GM18867 (cell line): Measurements from ENCODE around the gene PRKCB.

ENCODE experiments used
- ATAC-seq: cut with Tn5 transposase; IDR thresholded peaks from one replicate; pipeline ENCODE4 v1.9.1; 2021; ENCODE audit warnings: mild to moderate bottlenecking, moderate library complexity; ENCODE audit not compliant: unreplicated experiment

The PRKCB gene

DNA sequence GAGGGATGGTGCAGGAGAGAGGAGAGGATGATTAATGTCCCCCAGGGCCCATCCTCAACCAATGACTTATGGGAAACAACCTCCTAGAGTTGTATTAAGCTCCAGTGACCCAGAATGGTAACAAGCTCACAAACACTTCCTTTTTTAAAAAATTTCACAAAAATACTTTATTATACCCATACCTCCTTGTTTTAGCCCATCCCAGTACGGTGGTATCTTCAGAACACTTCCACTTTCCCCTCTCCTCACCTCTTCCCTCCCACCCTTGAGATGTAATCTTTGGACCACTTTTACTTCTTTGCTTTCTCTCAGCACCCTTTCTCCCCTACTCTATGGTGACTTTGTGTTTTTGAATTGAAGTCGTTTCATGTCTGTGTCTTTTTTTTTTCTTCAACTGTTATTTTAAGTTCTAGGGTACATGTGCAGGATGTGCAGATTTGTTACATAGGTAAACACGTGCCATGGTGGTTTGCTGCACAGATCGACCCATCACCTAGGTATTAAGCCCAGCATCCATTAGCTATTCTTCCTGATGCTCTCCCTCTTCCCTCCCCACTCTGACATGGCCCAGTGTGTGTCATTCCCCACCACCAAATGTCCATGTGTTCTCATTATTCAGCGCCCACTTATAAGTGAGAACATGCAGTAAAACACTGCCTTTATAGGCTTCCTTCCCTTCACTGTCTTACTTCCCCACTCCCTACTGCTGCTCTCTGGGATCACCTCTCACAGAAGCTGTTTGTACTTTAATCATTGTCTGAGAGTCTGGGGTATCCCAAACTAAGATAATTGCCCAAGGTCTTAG lies 124.5 kb downstream of the PRKCB start:
- no peak for ATAC-seq

DNA sequence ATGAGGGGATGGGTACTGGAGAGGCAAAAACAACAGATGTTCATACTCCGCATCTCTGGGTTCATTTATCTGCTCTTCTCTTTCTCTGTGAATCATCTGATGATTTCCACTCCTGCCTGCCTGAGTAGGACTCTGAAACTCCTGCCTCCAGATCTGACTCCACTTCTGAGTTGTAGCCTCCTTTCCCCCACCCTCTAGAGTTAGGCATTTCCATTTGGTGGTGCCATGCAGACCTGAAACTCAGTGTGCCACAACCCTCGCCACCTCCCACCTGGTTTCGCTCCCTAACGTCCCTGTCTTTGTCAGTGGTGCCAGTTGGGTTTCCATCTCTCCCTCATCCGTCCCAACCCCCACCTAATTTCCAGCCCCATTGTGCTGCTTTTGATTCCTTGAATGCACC lies 126.2 kb downstream of the PRKCB start:
- ATAC-seq = no peak

DNA sequence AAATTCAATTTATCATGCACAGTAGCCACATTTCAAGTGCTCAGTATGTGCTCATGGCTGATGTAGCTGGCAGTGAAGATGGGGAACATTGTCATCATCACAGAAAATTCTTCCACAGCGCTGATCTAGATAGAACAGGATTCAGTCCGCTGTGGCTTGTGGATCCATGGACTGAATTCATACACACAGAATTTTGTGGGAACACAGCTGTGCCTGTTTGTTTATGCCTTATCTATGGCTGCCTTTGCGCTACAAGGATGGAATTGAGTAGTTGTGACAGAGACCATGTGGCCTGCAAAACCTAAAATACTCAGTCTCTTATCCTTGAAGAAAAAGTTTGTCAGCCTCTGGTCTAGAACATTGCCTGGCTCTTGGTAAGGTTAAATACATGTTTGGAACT lies 128.4 kb downstream of the PRKCB start:
- ATAC-seq = no peak

DNA sequence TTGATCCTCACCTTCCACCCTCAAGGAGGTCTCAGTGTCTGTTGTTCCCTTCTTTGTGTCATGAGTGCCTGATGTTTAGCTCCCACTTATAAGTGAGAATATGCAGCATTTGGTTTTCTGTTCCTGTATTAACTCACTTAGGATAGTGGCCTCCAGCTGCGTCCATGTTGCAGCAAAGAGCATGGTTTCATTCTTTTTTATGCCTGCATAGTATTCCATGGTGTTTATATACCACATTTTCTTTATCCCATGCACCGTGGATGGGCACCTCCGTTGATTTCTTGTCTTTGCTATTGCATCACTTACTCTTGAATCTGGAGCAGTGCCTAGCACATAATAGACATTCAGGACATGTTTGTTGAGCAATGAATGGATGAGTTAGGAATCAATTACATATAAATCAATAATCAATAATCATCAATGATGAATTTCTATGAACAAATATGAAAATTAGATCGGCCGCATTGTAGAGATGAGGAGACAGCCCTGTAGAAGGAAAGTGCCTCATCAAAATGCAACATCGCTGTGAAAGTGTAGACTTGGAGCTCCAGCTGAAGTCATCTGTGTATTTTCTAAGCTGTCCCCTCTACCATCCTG lies 129.5 kb downstream of the PRKCB start:
- no peak for ATAC-seq

DNA sequence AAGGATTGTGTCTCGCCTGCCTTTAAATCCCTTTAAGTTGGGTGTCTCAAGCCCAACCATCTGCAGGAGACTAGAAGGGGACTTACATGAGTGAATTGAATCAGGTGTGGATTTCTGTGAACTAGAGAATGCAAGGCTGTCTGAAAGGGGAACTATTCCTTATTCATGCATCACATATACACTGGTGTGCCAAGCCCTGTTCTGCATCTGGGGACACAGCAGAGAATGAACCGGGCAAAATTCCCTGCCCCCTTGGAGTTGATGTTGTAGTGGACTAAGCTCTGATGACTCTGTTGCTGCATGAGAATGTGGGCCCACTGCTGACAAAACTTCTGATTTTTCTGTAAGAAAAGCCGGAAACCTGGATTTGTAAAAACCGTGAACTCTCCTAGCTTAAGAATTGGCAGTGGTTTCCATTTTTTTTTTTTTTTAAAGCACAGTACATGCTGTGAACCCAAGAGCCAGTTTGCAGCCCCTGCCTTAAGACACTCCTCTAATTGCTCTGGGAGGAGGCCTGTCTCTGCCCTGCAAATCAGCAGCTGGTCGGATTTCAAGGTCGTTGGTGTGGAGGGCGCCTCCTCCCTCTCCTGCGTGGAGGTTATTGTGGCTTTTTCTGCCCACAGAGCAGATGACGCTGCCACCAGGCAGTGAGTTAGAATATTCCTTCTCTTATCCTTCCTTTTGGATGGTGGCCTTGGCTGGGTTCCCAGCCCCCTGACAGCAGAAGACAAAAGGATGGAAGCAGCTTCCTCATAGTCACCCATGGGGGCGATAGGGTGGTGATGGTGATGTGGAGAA lies 131.0 kb downstream of the PRKCB start:
- no peak for ATAC-seq

DNA sequence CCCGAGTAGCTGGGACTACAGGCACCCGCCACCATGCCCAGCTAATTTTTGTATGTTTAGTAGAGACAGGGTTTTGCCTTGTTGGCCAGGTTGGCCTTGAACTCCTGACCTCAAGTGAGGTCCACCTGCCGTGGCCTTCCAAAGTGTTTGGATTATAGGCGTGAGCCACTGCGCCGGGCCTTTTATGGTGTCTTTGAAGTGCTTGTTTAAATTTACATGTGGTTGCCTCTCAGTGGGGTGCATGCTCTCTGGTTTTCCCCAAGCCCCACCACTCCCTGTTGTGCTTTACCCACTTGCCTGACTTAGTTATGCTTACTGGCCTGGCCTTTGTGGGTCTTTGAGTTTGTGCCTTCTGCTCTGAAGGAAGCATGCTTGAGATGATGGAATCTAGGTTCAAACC lies 132.0 kb downstream of the PRKCB start:
- no peak for ATAC-seq

DNA sequence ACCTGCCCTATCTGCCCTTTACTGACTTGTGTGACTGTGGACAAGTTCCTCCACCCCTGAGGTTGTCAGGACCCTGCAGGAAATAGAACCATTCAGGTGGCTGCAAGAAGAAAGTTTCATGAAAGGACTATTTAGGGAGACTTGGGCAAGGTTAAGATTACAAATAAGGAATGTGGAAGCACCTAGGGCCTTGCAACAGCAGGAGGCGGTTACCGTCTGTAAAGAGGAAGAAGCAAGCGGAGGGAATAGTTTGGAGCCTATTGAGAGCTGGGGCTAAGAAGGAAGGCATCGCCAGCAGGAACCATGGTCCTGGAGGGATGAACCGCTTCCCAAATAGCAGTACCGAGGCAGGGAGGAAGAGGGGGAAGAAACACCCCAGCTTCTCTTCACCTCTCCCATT lies 132.4 kb downstream of the PRKCB start:
- no peak for ATAC-seq

DNA sequence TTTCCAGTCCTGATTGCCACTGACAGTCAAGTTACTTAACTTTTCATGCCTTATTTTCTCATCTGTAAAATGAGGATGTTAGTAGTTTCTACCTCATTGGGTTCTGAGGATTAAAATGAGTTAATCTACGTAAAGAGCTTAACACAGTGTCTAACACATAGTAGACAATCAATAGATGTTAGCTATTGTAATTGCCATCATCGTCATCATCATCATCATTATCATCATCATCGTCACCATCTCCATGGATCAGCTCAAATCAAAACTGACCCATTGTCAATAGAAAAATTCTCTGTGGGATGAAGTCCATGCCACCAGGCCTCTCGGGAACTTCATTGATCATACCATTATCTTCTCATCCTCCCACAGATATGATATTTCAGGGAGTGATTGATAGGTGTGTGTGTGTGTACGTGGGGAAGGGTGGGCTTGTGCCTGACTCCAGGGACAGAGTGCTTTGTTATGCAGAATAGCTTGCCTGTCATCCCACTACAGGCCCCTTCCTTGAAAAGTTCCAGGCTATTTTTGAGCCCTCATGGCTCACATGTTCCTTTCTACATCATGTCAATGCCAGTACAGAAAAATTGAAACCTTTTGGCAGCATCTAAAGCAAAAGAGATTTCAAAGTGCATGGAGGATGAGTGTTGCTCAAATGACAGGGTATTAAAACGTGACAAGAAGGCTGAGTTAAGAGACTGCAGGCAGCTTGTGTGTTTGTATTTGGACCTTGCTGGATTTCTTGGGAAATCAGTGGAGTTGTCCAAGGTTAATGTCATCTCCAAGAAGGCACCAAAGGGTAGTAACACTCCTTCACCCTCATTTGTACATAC lies 133.9 kb downstream of the PRKCB start:
- ATAC-seq = no peak

DNA sequence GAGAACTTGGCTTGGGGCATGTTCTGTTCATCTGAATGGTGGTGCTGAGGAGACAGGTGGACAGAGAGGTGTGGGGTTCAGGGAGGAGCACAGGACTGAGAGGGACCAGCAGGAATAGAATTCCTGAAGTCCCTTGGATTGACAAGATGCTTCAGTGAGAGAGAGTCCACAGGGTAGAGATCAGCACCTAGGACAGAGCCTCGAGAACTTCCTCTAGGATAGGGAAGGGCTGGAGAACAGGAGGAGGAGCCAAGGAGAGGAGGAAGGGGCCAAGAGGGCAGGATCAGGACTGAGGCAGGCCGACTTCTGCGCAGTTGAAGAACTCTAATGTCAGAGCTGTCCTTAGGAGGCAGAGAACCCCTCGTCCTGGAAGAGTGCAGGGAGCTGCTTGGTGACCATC lies 138.4 kb downstream of the PRKCB start:
- no peak for ATAC-seq

DNA sequence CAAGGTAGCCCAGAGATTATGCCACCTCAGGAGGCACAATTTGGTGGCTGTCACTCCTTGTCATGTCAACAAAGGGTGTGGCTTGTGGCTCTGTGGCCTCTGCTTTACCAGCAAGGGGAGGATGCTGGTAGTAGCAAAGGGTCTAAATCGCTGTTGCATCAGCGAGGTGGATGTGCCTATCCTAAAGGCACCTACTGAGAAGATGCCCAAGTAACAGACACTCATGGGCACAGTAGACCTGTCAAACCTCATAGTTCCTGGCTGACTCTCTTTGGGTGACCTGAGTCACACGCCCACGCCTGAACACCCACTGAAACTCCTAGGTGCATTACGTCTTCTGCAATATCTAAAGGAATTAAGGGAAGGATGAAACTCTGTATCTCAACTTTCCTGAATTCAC lies 139.5 kb downstream of the PRKCB start:
- ATAC-seq = no peak

DNA sequence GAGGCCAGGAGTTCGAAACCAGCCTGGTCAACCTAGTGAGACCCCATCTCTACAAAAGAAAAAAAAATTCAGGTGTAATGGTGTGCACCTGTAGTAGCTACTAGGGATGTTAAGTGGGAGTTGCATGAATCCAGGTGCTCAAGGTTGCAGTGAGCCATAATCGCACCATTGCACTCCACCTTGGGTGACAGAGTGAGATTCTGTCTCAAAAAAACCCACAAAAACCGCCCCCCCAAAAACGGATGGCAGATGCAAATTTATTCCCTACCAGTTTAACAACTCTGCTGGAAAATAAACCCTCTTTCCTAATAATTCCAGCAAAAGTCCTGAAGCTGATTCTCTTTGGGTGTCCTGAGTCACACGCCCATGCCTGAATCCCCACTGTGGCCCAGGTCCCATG lies 140.3 kb downstream of the PRKCB start:
- no peak for ATAC-seq

DNA sequence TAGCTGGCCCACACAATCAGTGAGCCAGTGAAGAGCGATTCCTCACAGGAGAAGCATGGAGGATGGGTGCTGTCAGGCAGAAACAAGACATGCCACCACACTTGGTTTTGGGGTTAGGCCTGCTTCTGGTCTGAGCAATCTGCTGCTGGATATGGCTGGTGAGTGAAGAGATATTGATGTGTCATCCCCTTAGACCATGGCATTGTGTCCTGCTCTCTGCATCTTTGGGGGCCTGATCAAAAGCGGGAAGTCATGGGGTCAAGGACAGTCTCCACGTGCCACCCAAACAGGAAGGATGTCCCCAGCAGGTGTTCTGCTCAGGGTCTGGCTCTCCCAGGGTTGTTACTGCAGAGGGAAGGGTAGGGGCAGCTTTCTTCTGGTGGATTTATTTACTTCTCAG lies 140.7 kb downstream of the PRKCB start:
- ATAC-seq = no peak

DNA sequence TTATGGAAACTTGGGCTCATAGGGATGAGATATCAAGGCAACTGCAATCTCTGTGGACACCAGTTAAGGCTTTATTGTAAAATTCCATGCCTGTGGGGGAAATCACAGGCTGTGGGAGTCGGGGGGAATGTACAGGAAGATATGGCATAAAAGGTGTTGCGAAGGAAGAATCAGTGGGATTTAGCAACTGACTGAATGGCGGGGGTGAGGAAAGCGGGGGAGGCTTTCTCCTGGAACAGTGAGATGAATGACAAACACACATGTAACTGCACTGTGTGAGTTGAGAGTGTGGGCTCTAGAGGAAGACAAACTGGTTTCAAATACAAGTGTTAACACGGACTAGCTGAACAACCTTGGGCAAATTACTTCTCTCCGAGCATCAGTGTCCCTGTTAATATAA lies 143.7 kb downstream of the PRKCB start:
- ATAC-seq = no peak

DNA sequence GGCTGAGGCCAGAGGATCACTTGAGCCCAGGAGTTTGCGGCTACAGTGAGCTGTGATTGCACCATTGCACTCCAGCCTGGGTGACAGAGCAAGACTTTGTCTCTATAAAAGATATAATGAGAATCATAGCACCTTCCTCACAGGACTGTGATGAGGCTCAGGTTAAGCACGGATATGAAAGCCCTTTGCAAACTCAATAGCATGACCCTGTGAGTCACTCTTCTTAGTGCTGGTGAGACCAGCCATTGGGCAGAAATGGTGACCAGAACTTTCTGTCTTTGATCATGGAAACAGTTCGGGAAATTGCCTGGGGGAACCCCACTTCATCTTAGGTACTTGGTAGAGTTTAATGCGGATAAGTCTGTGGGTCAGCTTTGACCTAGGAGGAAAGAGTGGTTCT lies 144.2 kb downstream of the PRKCB start:
- no peak for ATAC-seq

DNA sequence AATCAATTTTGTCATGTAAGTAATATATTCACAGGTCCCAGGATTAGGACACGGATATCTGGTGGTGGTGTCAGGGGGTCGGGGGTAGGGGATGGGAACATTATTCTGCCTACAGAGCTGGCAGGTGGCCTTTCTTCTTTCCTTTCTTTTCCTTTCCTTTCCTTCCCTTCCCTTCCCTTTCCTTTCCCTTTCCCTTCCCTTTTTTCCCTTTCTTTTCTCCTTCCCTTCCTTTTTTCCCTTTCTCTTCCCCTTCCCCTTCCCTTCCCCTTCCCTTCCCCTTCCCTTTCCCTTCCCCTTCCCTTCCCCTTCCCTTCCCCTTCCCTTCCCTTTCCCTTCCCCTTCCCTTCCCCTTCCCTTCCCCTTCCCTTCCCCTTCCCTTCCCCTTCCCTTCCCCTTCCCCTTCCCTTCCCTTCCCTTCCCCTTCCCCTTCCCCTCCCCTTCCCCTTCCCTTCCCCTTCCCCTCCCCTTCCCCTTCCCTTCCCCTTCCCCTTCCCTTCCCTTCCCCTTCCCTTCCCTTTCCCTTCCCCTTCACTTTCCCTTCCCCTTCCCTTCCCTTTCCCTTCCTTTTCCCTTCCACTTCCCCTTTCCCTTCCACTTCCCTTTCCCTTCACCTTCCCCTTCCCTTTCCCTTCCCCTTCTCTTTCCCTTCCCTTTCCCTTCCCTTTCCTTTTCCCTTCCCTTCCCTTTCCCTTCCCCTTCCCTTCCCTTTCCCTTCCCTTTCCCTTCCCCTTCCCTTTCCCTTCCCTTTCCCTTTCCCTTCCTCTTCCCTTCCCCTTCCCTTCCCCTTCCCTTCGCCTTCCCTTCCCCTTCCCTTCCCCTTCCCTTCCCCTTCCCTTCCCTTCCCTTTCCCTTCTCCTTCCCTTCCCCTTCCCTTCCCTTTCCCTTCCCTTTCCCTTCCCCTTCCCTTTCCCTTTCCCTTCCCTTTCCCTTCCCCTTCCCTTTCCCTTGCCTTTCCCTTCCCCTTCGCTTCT lies 145.9 kb downstream of the PRKCB start:
- no peak for ATAC-seq

DNA sequence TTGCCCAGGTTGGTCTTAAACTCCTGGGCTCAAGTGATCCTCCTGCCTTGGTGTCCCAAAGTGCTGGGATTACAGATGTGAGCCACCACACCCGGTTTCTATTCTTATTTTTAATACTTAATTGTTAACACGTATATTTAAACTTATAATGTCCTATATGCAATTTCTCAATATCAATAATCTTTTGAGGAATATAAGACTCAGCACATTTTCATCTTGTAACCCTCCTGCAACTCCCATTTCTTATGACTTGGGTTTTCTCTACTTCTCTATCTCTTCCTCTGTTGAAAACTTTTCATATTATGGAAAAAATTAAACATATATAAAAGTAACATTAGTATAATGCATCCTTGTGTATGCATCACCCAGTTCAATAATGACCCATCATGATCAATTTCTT lies 150.7 kb downstream of the PRKCB start:
- no peak for ATAC-seq

DNA sequence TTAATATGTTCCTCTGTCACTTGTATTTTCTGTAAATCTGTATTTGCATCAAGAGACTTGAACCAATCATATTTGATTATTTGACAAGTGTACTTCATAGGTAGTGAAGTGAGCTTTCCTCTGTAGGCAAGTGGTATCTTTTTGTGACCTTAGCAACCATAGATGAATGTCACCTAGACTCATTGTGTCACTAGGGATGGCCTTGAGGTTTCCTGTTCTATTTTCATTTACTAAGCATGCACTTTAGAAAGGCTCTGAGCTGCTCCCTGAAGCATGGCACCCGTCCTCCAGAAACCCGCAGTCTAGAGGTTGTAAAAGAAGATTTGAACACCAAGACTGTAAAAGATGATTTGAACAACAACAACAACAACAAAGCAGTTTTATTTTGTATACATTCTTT lies 151.7 kb downstream of the PRKCB start:
- ATAC-seq = peak; percentile 95

DNA sequence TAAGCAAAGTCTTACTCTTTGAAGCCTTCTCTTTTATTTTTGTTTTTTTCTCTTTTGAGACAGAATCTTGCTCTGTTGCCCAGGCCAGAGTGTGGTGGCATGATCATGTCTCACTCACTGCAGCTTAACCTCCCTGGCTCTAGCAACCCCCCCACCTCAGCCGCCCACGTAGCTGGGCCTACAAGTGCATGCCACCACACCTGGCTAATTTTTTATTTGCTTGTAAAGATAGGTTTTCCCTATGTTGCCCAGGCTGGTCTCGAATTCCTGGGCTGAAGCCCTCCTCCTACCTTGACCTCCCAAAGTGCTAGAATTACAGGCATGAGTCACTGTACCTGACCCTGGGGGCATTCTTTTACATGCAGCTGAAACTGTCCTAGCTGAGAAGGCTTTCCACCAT lies 154.7 kb downstream of the PRKCB start:
- ATAC-seq = no peak

DNA sequence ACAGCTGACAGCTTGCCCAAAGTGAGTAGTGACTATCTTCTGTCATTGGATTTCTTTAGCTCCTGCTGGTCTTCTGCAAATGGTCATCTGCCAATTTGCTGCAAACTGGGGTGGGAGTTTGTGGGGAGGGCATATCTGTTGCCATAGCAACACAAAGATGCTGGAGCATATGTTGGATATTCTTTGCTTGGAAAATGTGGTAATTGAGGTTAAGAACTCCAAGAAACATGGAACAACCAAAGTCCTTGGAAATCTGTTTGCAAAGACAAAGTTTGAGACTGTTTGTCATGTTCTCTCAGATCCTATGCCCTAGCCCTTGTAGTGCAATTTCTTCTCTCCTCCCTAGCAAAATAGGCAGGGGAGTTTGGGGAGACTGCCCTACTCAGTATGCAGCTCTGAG lies 155.3 kb downstream of the PRKCB start:
- no peak for ATAC-seq

DNA sequence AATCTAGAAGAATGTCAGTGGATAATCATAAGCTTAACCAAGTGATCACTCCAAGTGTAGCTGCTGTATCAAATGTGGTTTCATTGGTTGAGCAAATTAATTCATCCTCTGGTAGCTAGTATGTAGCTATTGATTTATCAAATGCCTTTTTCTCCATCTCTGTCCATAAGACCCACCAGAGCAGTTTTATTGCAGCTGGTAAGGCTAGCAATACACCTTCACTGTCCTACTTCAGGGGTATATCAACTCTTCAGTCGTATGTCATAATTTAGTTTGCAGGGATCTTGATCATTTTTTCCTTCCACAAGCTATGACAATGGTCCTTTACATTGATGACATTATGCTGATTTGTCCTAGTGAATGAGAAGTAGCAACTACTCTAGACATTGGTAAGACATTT lies 158.8 kb downstream of the PRKCB start:
- ATAC-seq = no peak
